SW 1271 (cell line): ENCODE results near the gene ULK1.

Source experiments
- DNase-seq, 2 experiments: peaks; one replicate each; lab custom pipeline; 2025; lab: John Stamatoyannopoulos, UW

ULK1 gene

GRCh38 chr12:131894313-131894860 is at the start of gene ULK1:
TSS of gene ULK1 (plus strand) at chr12:131894622. CDS start at chr12:131895002, 380 bp downstream.
- peak; percentile 47 to 90 for DNase-seq

GRCh38 chr12:131844656-131845055 is 49.8 kb upstream of the ULK1 start:
- no peak for DNase-seq

GRCh38 chr12:131845121-131845520 is 49.3 kb upstream of the ULK1 start:
- no peak for DNase-seq

- no peak for DNase-seq
These were observed 47.0 kb upstream of the ULK1 start for GRCh38 chr12:131847456-131847855.

- DNase-seq: no peak
These were observed 45.7 kb upstream of the ULK1 start for GRCh38 chr12:131848753-131849152.

- DNase-seq: no peak
These were observed 44.5 kb upstream of the ULK1 start for GRCh38 chr12:131849700-131850553.

- DNase-seq: no peak
These were observed 43.4 kb upstream of the ULK1 start for GRCh38 chr12:131850856-131851559.

- no peak for DNase-seq
These were observed 42.5 kb upstream of the ULK1 start for GRCh38 chr12:131851741-131852550.

GRCh38 chr12:131852551-131853299 is 41.7 kb upstream of the ULK1 start:
- no peak for DNase-seq

- DNase-seq: no peak
These were observed 40.3 kb upstream of the ULK1 start for GRCh38 chr12:131853832-131854797.

- no peak for DNase-seq
These were observed 39.5 kb upstream of the ULK1 start for GRCh38 chr12:131854861-131855476.

GRCh38 chr12:131855521-131856142 is 38.8 kb upstream of the ULK1 start:
- DNase-seq: no peak

- no peak for DNase-seq
These were observed 37.9 kb upstream of the ULK1 start for GRCh38 chr12:131856366-131857097.

- no peak for DNase-seq
These were observed 36.2 kb upstream of the ULK1 start for GRCh38 chr12:131857908-131858850.

- DNase-seq: peak; percentile 32 to 53
These were observed 33.8 kb upstream of the ULK1 start for GRCh38 chr12:131860472-131861260.

- no peak for DNase-seq
These were observed 33.0 kb upstream of the ULK1 start for GRCh38 chr12:131861261-131862083.
